ENCODE data around the gene SEMA6B. TPM values are rescaled to one million over a fixed set of nuclear protein-coding genes. Genes with fewer than 3 reads are reported as not detected.

SEMA6B gene
- total RNA-seq, 1 experiment from 2014 or later, result 38.4 TPM

GRCh38 chr19:4594201-4594600 is 34.7 kb upstream of the SEMA6B start:
- Histone ChIP-seq H3K79me2 (ENCODE audit: insufficient read depth, low read length) (no peaks in the 10 kb centered on the region), H2BK120ac (ENCODE audit: low read depth, low read length, poor library complexity, severe bottlenecking) (no peak overlapping the region), H3K9me3 (ENCODE audit: control insufficient read depth, low read depth, low read length) (no peaks in the 10 kb centered on the region), H3K18ac (ENCODE audit: insufficient read length, low read depth, low read length) (no peak overlapping the region), H3K23me2 (ENCODE audit: insufficient read length, low read depth, low read length, poor library complexity, severe bottlenecking) (peaks cover 11% of the 10 kb centered on the region), H3K4me1 (ENCODE audit: insufficient read depth, low read length) (no peaks in the 10 kb centered on the region), H2BK20ac (ENCODE audit: low read depth, low read length, poor library complexity, severe bottlenecking) (no peak overlapping the region), H3K14ac (ENCODE audit: insufficient read depth, low read length) (no peak overlapping the region), H2BK12ac (ENCODE audit: insufficient read length, low read depth, low read length) (no peak overlapping the region), H3T11ph (ENCODE audit: low read length) (no peak overlapping the region), H2AK5ac (ENCODE audit: insufficient read length, low read length) (no peak overlapping the region), H4K91ac (ENCODE audit: insufficient read length, low read depth, low read length) (no peak overlapping the region), H3K4me2 (ENCODE audit: insufficient read depth, insufficient read length, low read length) (no peak overlapping the region), H3K27me3 (ENCODE audit: insufficient read depth, low read length) (no peaks in the 10 kb centered on the region; the same call in 1 of the 2 replicates), H3K4ac (ENCODE audit: low read depth, low read length) (no peak overlapping the region), H3K23ac (ENCODE audit: insufficient read length, low read depth, low read length) (no peak overlapping the region), H3K27ac (ENCODE audit: insufficient read length, low read depth, low read length) (no peak overlapping the region), H3K9ac (ENCODE audit: extremely low read depth, insufficient read length, low read length) (no peak overlapping the region), H4K8ac (replicated peaks; ENCODE audit: insufficient read length, low read depth, low read length) (no peak overlapping the region), H3K79me1 (ENCODE audit: insufficient read depth, low read depth, low read length, poor library complexity, severe bottlenecking) (no peaks in the 10 kb centered on the region), H2AFZ (ENCODE audit: low read length) (no peak overlapping the region), H3K56ac (ENCODE audit: insufficient read length, low read depth, low read length) (no peak overlapping the region), H4K20me1 (ENCODE audit: control insufficient read depth, insufficient read depth, insufficient read length) (no peaks in the 10 kb centered on the region), H2BK15ac (ENCODE audit: low read depth, low read length) (no peak overlapping the region), H4K5ac (ENCODE audit: insufficient read length, low read depth, low read length) (no peak overlapping the region), H2BK5ac (ENCODE audit: insufficient read length, low read length) (no peak overlapping the region)
- H3K9me3 Mint-ChIP-seq, result no peaks in the 10 kb centered on the region; a peak in 2 of 5 replicates
- H3K36me3 Mint-ChIP-seq (ENCODE audit: insufficient read depth in 1 of 3, low read depth in 3 of 3), result no peaks in the 10 kb centered on the region; a peak in 1 of 7 replicates
- WGBS (ENCODE audit: extremely low coverage, insufficient read length, low lambda C conversion rate), result no CpG with 5 or more reads among the region's 9 CpGs
- no peak for TF ChIP-seq CTCF (conservative IDR thresholded peaks at IDR 0.05)
- no peak for DNase-seq
- H3K4me3 Mint-ChIP-seq, result no peak overlapping the region
- peaks cover 8 to 32% of the 10 kb centered on the region in 2 experiments for H3K4me1 Mint-ChIP-seq
- H3K27me3 Mint-ChIP-seq (ENCODE audit: low read depth), result peaks cover 57% of the 10 kb centered on the region
- H3K27ac Mint-ChIP-seq, result peak overlapping the region in 1 of 3 experiments; percentile 27; a peak in 2 of 7 replicates

Measured in H9 (cell line).